K562 (cell line): ENCODE data around the gene CCT5. TPM values are rescaled to one million over a fixed set of nuclear protein-coding genes. Genes with fewer than 3 reads are reported as not detected.

Source experiments
- BRD9 ChIP-seq: fragments of 450-650 bp; IDR thresholded peaks from 2 replicates; pipeline ENCODE4 v1.6.1; 2018; ENCODE audit warnings: low read depth; ENCODE audit not compliant: partially characterized antibody
- ETS1 ChIP-seq: conservative IDR thresholded peaks from 2 replicates; pipeline ENCODE4 v1.6.1; 2011; ENCODE audit warnings: low read depth, mild to moderate bottlenecking, low read length; ENCODE audit not compliant: control insufficient read depth
- HEY1 ChIP-seq: fragments of 250-450 bp; sonication (Bioruptor Pico); IDR thresholded peaks from 2 replicates; pipeline ENCODE4 v1.5.0; 2020; ENCODE audit warnings: mild to moderate bottlenecking, moderate library complexity, borderline replicate concordance
- JUND ChIP-seq, 2 experiments: IDR thresholded peaks; 2 replicates in 1 of 2; 3 replicates in 1 of 2; pipeline ENCODE4 v1.6.1; 2011; ENCODE audit warnings: borderline replicate concordance in 2 of 2, low read depth in 2 of 2, low read length in 2 of 2, improper control_type of control experiment in 1 of 2, missing biosample characterization in 1 of 2, missing genetic modification characterization in 1 of 2, missing genetic modification reagents in 1 of 2
- NONO ChIP-seq, 2 experiments: fragments of 200-400 bp in 1 of 2; fragments of 450-650 bp in 1 of 2; formaldehyde crosslinking in 1 of 2; IDR thresholded peaks; 2 replicates each; pipeline ENCODE4 v1.6.1; 2017; ENCODE audit warnings: low read depth in 2 of 2, mild to moderate bottlenecking in 2 of 2, moderate library complexity in 2 of 2, low read length in 1 of 2
- NRF1 ChIP-seq, 2 experiments: fragments of 450-650 bp; IDR thresholded peaks in 1 of 2; conservative IDR thresholded peaks in 1 of 2; 2 replicates each; pipeline ENCODE4 v1.6.1; 2014; ENCODE audit warnings: mild to moderate bottlenecking in 2 of 2
- SREBF2 ChIP-seq: sonication (generic); formaldehyde crosslinking; IDR thresholded peaks from 2 replicates; pipeline ENCODE4 v1.4.0; 2020; ENCODE audit warnings: mild to moderate bottlenecking, missing genetic modification reagents
- STAT5A ChIP-seq: IDR thresholded peaks from 2 replicates; pipeline ENCODE4 v1.6.1; 2012; ENCODE audit warnings: low read length, inconsistent platforms, borderline replicate concordance
- U2AF2 ChIP-seq: fragments of 200-400 bp; formaldehyde crosslinking; optimal IDR thresholded peaks from 2 replicates; pipeline ENCODE3; 2017; ENCODE audit warnings: low read depth, mild to moderate bottlenecking, low read length
- ZNF140 ChIP-seq: fragments of 250-450 bp; sonication (Bioruptor Pico); IDR thresholded peaks from 2 replicates; pipeline ENCODE4 v1.8.0; 2021; ENCODE audit warnings: moderate library complexity, mild to moderate bottlenecking, inconsistent platforms
- ZNF696 ChIP-seq: fragments of 250-450 bp; sonication (Bioruptor Pico); conservative IDR thresholded peaks from 2 replicates; pipeline ENCODE4 v1.4.0; 2020; ENCODE audit warnings: mild to moderate bottlenecking, moderate library complexity
- ZNF75A ChIP-seq: fragments of 450-650 bp; formaldehyde crosslinking; IDR thresholded peaks from 2 replicates; pipeline ENCODE4 v1.4.0; 2020; ENCODE audit warnings: mild to moderate bottlenecking
- polyA plus RNA-seq, 8 experiments: library from polyadenylated mRNA; depleted of rRNA in 4 of 8; stranded (reverse) in 5 of 8; unstranded in 3 of 8; fragments of >200 nt; fragmentation: Nextera tagmentation in 2 of 8; fragmentation: Illumina TruSeq in 1 of 8; extraction: Ambion mirVana in 2 of 8; extraction: Trizol in 1 of 8; gene quantifications; 2 replicates each; pipeline versions ENCODE4 v1.2.1 to v1.2.3, GENCODE V29; 2011 to 2014; ENCODE audit warnings: inconsistent platforms in 1 of 8, missing spikeins in 1 of 8
- total RNA-seq, 7 experiments: library from RNA; depleted of rRNA in 6 of 7; stranded (reverse); fragments of >200 nt in 6 of 7; fragmentation: Illumina TruSeq in 2 of 7; extraction: Trizol in 2 of 7; gene quantifications; 2 replicates each; pipeline versions ENCODE4 v1.2.1 to v1.2.3, GENCODE V29; 2011 to 2021; ENCODE audit warnings: low replicate concordance in 1 of 7
- TF ChIP-seq, protein P1 (sequence below): sonication (generic); formaldehyde crosslinking; IDR thresholded peaks from 2 replicates; pipeline ENCODE4 v1.9.0; 2022; ENCODE audit warnings: mild to moderate bottlenecking, missing genetic modification reagents
- TF ChIP-seq, protein P2 (sequence below): fragments of 250-450 bp; sonication (Bioruptor Pico); IDR thresholded peaks from 2 replicates; pipeline ENCODE4 v1.4.0; 2020
- TF ChIP-seq, protein P3 (sequence below): fragments of 250-450 bp; sonication (Bioruptor Pico); IDR thresholded peaks from 2 replicates; pipeline ENCODE4 v1.8.0; 2021; ENCODE audit warnings: moderate library complexity, mild to moderate bottlenecking, inconsistent platforms

Gene CCT5
- total and polyA plus RNA-seq, 9 of the 15 experiments (the other 6 are each of a cell fraction or from before 2014, with no cell fraction given): 782 to 1,606 (median 1,153) TPM

DNA sequence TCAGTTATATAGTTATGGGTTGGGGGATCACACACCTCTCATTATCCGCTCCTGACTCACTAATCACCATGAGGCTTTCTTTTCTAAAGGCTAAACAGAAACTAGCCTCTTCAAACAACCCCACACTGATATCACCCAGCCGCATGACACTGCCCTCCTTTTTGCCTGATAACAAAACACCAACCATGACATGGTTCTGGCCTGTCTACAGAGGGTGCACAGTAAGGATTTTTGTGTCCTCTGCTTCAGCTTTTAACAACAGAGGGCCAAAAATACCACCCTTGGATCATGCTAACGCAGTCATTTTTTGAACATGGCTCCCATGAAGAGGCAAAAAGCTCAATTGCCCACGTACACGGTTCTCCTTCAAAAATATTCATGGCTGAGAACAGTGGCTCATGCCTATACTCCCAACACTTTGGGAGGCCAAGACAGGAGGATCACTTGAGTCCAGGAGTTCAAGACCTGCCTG is 53.7 kb downstream of the CCT5 start (continued):
- TF ChIP-seq SREBF2 (CRISPR knock-in tag) (0 out of 2 replicates have a peak, but pooled peaks have one; percentile 74), BRD9 (no peak), STAT5A (no peak; the same call in 1 of the 2 replicates), ZNF140 (peak; percentile 67; the same call in 1 of the 2 replicates), ETS1 (no peak), ZNF696 (CRISPR knock-in tag) (peak; percentile 78; the same call in 1 of the 2 replicates), NRF1 (conservative IDR thresholded peaks at IDR 0.05 in 1 of 2, IDR thresholded peaks at IDR 0.05 in 1 of 2) (0 out of 4 replicates have a peak, but pooled peaks of 1 of the 2 experiments have one; percentile 9), JUND (IDR thresholded peaks at IDR 0.05; ENCODE audit: borderline replicate concordance, low read depth, low read length) (peak; percentile 89; the same call in 1 of the 2 replicates), JUND (tag; IDR thresholded peaks at IDR 0.05; ENCODE audit: borderline replicate concordance, low read depth, low read length) (peak; percentile 91; the same call in 2 of the 3 replicates), U2AF2 (no peak), ZNF75A (peak; percentile 77), HEY1 (CRISPR knock-in tag) (no peak), NONO (IDR thresholded peaks at IDR 0.05; ENCODE audit: low read depth in 2 of 2, low read length in 1 of 2) (no peak)
- TF ChIP-seq, protein P1, sequence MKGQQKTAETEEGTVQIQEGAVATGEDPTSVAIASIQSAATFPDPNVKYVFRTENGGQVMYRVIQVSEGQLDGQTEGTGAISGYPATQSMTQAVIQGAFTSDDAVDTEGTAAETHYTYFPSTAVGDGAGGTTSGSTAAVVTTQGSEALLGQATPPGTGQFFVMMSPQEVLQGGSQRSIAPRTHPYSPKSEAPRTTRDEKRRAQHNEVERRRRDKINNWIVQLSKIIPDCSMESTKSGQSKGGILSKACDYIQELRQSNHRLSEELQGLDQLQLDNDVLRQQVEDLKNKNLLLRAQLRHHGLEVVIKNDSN: no peak
- TF ChIP-seq, protein P2, sequence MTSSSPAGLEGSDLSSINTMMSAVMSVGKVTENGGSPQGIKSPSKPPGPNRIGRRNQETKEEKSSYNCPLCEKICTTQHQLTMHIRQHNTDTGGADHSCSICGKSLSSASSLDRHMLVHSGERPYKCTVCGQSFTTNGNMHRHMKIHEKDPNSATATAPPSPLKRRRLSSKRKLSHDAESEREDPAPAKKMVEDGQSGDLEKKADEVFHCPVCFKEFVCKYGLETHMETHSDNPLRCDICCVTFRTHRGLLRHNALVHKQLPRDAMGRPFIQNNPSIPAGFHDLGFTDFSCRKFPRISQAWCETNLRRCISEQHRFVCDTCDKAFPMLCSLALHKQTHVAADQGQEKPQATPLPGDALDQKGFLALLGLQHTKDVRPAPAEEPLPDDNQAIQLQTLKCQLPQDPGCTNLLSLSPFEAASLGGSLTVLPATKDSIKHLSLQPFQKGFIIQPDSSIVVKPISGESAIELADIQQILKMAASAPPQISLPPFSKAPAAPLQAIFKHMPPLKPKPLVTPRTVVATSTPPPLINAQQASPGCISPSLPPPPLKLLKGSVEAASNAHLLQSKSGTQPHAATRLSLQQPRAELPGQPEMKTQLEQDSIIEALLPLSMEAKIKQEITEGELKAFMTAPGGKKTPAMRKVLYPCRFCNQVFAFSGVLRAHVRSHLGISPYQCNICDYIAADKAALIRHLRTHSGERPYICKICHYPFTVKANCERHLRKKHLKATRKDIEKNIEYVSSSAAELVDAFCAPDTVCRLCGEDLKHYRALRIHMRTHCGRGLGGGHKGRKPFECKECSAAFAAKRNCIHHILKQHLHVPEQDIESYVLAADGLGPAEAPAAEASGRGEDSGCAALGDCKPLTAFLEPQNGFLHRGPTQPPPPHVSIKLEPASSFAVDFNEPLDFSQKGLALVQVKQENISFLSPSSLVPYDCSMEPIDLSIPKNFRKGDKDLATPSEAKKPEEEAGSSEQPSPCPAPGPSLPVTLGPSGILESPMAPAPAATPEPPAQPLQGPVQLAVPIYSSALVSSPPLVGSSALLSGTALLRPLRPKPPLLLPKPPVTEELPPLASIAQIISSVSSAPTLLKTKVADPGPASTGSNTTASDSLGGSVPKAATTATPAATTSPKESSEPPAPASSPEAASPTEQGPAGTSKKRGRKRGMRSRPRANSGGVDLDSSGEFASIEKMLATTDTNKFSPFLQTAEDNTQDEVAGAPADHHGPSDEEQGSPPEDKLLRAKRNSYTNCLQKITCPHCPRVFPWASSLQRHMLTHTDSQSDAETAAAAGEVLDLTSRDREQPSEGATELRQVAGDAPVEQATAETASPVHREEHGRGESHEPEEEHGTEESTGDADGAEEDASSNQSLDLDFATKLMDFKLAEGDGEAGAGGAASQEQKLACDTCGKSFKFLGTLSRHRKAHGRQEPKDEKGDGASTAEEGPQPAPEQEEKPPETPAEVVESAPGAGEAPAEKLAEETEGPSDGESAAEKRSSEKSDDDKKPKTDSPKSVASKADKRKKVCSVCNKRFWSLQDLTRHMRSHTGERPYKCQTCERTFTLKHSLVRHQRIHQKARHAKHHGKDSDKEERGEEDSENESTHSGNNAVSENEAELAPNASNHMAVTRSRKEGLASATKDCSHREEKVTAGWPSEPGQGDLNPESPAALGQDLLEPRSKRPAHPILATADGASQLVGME (CRISPR knock-in tag): peak; percentile 87; the same call in 1 of the 2 replicates
- TF ChIP-seq, protein P3, sequence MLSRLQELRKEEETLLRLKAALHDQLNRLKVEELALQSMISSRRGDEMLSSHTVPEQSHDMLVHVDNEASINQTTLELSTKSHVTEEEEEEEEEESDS (CRISPR knock-in tag): no peak
